MM.1S (cell line): ENCODE measurements around the gene SEMA3G.

Source experiments
- EZH2 ChIP-seq: fragments of 300-600 bp; sonication (generic); optimal IDR thresholded peaks from 2 replicates; pipeline ENCODE3; 2017; ENCODE audit warnings: low read depth, mild to moderate bottlenecking, antibody characterized with exemption, low read length, mixed read lengths
- TF ChIP-seq, protein P1 (sequence below): fragments of 300-600 bp; sonication (generic); IDR thresholded peaks from 2 replicates; pipeline ENCODE4 v1.5.1; 2016; ENCODE audit warnings: antibody characterized with exemption, low read length, mixed read lengths

DNA sequence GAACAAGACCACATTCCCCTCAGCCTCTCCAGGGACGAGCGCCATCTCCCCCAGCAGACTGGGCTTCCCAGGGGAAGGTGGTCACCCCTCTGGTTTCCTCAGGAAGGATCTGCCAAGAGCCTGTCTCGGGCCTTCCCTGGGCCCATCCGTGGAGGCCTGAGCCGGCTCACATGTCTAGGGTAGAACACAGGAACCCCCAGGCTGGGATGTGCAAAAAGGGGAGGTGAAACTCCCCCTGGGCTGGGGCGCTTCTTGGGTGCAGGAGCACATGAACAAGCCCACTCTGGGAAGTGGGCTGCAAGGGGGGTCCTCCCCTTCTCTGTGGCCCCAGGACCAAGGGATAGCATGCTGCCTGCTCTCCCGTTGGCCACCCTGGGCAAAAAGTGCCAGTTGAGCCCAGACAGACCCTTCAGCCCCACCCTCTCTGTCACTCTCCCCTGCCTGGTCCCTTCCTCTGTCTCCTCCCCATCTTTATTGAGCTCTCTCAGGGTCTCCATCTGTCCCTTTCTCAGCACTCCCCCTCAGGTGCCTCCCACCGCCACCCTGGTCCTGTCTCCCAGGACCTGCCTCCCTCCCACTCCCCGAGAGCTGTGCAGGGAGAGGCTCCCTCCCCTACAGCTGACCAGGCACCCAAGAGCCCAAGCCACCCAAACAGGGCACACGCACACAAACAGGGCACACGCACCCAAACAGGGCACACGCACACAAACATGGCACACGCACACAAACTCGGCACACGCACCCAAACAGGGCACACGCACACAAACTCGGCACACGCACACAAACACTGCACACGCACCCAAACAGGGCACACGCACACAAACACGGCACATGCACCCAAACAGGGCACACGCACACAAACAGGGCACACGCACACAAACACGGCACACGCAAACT is 864 bp downstream of the SEMA3G start:
- TF ChIP-seq, protein P1, sequence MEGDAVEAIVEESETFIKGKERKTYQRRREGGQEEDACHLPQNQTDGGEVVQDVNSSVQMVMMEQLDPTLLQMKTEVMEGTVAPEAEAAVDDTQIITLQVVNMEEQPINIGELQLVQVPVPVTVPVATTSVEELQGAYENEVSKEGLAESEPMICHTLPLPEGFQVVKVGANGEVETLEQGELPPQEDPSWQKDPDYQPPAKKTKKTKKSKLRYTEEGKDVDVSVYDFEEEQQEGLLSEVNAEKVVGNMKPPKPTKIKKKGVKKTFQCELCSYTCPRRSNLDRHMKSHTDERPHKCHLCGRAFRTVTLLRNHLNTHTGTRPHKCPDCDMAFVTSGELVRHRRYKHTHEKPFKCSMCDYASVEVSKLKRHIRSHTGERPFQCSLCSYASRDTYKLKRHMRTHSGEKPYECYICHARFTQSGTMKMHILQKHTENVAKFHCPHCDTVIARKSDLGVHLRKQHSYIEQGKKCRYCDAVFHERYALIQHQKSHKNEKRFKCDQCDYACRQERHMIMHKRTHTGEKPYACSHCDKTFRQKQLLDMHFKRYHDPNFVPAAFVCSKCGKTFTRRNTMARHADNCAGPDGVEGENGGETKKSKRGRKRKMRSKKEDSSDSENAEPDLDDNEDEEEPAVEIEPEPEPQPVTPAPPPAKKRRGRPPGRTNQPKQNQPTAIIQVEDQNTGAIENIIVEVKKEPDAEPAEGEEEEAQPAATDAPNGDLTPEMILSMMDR: no peak
- TF ChIP-seq EZH2: no peak
